Heart right ventricle (tissue), 16 donors: Measurements from ENCODE around the gene TBC1D8. TPM values are rescaled to one million over a fixed set of nuclear protein-coding genes. Genes with fewer than 3 reads are reported as not detected.

Experiments
- ATAC-seq, 8 donors: fragments of 200-7000 bp; cut with Tn5 transposase; one replicate each; pipeline ENCODE4 v1.9.1; 2020; ENCODE audit warnings: mild to moderate bottlenecking in 8 of 8, moderate library complexity in 8 of 8, moderate number of reproducible peaks in 1 of 8
- DNase-seq, 2 donors: peaks; one replicate each; pipeline ENCODE4 v3.0.0-alpha.2; 2020
- H3K27ac ChIP-seq, 10 donors: fragments of 200-600 bp; sonication (generic) in 2 of 10; one replicate each; pipeline versions ENCODE4 v1.5.0 to v1.8.0; 2020 to 2022; ENCODE audit warnings: mild to moderate bottlenecking in 3 of 10
- H3K27me3 ChIP-seq, 7 donors: fragments of 200-600 bp; one replicate each; pipeline ENCODE4 v1.8.0; 2021 to 2022; ENCODE audit warnings: mild to moderate bottlenecking in 2 of 7
- H3K36me3 ChIP-seq, 9 donors: fragments of 200-600 bp; sonication (generic) in 1 of 9; one replicate each; pipeline versions ENCODE4 v1.5.0 to v1.8.0; 2020 to 2022; ENCODE audit warnings: mild to moderate bottlenecking in 2 of 9
- H3K4me1 ChIP-seq, 9 donors: fragments of 200-600 bp; sonication (generic) in 1 of 9; one replicate each; pipeline versions ENCODE4 v1.5.0 to v1.8.0; 2020 to 2022; ENCODE audit warnings: mild to moderate bottlenecking in 4 of 9
- H3K4me3 ChIP-seq, 10 donors: fragments of 200-600 bp; sonication (generic) in 2 of 10; one replicate each; pipeline versions ENCODE4 v1.5.0 to v1.8.0; 2020 to 2022; ENCODE audit warnings: mild to moderate bottlenecking in 7 of 10, moderate library complexity in 2 of 10
- H3K9me3 ChIP-seq, 11 donors: fragments of 200-600 bp in 10 of 11; sonication (generic) in 2 of 11; one replicate each; pipeline versions ENCODE4 v1.5.0 to v1.8.0; 2013 to 2022; ENCODE audit warnings: mild to moderate bottlenecking in 2 of 11, control low read depth in 1 of 11, moderate library complexity in 1 of 11
- WGBS, 2 donors: extraction: QIAGEN DNeasy Blood & Tissue Kit; methylation state at CpG; one replicate each; pipeline ENCODE4 v1.1.7; 2013; ENCODE audit warnings: inconsistent platforms in 1 of 2; 5-methylcytosine and 5-hydroxymethylcytosine counted together
- intact Hi-C, 10 donors: fragments of 100-400 bp; cut with DNase I; formaldehyde crosslinking; loops; one replicate each; pipeline versions ENCODE4 v1.11.1 to v1.14.2; 2022
- polyA plus RNA-seq, 2 donors: library from polyadenylated mRNA; stranded (reverse); fragments of 200-250 nt; gene quantifications; one replicate each; pipeline ENCODE4 v1.2.3, GENCODE V29; 2013
- total RNA-seq, 10 donors: library from RNA; stranded (reverse); fragmentation: NEBNext Ultra II Directional in 3 of 10; extraction: Animal tissue kit (Norgen Biotek cat#: 25700) in 3 of 10; gene quantifications; one replicate each; pipeline versions ENCODE4 v1.2.1 to v1.2.4, GENCODE V29; 2021 to 2023
- TF ChIP-seq, protein P1 (sequence below), 9 donors: fragments of 200-600 bp; sonication (generic) in 2 of 9; IDR thresholded peaks; one replicate each; pipeline versions ENCODE4 v1.5.0 to v1.8.0; 2021 to 2022; ENCODE audit warnings: antibody characterized with exemption in 9 of 9, mild to moderate bottlenecking in 5 of 9, moderate library complexity in 1 of 9
- donor health status: Arrhythmogenic right ventricular cardiomyopathy.
- donor health status: ischemic (EF 13 %, LVEDD 7.1; RV severe dilation, severe dysfunction).
- donor health status: healthy with polysubstance abuse.
- donor health status: DM: no; HTN: yes; CAD: no.
- donor health status: DM: no; HTN: no; CAD: no.
- donor health status: ischemic (EF 25% LVEDD 6.9; RV normal size, moderate dysfunction).
- donor health status: ischemic (EF 25% LVEDD 5.7; RV mildly dilated, moderate dysfunction).
- donor health status: healthy.
- donor health status: DM: yes; HTN: yes; CAD: no.
- donor health status: Ischemic cardiomyopathy.
- donor health status: ischemic (EF 35%, LVEDD 5.7; RV mildly dilated, moderate dysfunction).
- donor health status: nonischemic (EF 11% LVEDD 7.7; RV severe dilation, severe dysfunction).
- donor health status: DM: yes; HTN: yes; CAD: no.
- donor health status: PGD.
- donor health status: ischemic (EF 29% LVEDD 5.4; RV normal size, mild dysfunction).
- donor health status: nonischemic (EF 23%, LVEDD 6.1; RV moderate dilation, normal function).

TBC1D8 gene
- total and polyA plus RNA-seq, 12 donors: 24.0 to 69.5 (median 55.5) TPM

DNA sequence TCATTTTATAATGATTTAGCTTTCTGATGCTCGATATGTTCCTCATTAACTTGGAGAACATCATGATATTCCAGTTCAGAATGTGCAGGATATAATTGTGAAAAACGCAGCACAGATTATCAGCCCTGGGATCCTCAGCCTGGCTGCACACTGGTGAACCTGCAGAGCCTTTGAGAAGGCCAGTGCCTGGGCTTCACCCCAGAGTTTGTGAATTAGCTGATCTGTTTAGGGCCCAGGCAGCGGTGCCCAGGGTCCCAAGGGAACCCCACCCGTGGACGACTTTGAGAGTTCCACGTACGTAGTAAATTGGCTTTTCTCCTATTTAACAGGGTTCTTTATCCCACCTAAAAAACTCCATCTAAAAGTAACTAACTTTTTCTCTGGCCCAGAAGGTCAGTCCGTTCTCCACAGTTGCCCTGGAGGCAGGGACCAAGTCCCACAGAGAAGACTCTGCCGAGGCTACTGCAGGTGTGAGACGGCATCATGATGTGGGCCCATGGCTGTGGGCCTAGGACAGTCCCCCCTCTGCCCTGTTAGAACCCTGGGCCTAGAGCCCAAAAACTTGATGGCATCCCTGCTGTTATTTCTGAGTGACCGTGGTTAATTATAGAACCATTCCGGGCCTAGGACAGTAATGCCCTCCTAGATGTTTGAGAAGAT lies 188.7 kb downstream of the TBC1D8 start:
- DNase-seq: no peak
- Histone ChIP-seq H3K27me3 (no peaks in the 10 kb centered on the region), H3K4me1 (peaks cover 4 to 36% (median 28%) of the 10 kb centered on the region in 9 donors), H3K9me3 (no peaks in the 10 kb centered on the region), H3K4me3 (no peak overlapping the region), H3K27ac (peak overlapping the region in 2 of 10 donors; percentile 6 to 7), H3K36me3 (peaks cover 0 to 27% (median 0%) of the 10 kb centered on the region in 9 donors)
- 71 to 76% methylated on average over 12 of the region's 12 CpGs for WGBS, 2 donors
- intact Hi-C loops: no loop called here
- TF ChIP-seq, protein P1, sequence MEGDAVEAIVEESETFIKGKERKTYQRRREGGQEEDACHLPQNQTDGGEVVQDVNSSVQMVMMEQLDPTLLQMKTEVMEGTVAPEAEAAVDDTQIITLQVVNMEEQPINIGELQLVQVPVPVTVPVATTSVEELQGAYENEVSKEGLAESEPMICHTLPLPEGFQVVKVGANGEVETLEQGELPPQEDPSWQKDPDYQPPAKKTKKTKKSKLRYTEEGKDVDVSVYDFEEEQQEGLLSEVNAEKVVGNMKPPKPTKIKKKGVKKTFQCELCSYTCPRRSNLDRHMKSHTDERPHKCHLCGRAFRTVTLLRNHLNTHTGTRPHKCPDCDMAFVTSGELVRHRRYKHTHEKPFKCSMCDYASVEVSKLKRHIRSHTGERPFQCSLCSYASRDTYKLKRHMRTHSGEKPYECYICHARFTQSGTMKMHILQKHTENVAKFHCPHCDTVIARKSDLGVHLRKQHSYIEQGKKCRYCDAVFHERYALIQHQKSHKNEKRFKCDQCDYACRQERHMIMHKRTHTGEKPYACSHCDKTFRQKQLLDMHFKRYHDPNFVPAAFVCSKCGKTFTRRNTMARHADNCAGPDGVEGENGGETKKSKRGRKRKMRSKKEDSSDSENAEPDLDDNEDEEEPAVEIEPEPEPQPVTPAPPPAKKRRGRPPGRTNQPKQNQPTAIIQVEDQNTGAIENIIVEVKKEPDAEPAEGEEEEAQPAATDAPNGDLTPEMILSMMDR (IDR thresholded peaks at IDR 0.05): no peak
- ATAC-seq: peak in 4 of 8 donors; percentile 24 to 51 (median 44)

GRCh38 chr2:100960688-100961087 lies 190.5 kb downstream of the TBC1D8 start:
- Histone ChIP-seq H3K4me1 (peaks cover 4 to 41% (median 29%) of the 10 kb centered on the region in 9 donors), H3K4me3 (no peak overlapping the region), H3K9me3 (no peaks in the 10 kb centered on the region), H3K27ac (no peak overlapping the region), H3K36me3 (peaks cover 0 to 15% (median 0%) of the 10 kb centered on the region in 9 donors), H3K27me3 (no peaks in the 10 kb centered on the region)
- TF ChIP-seq, protein P1 (IDR thresholded peaks at IDR 0.05): no peak
- ATAC-seq: no peak
- WGBS, 2 donors: 87 to 93% methylated on average over 4 of the region's 4 CpGs
- intact Hi-C loops: no loop called here
- DNase-seq: no peak

DNA sequence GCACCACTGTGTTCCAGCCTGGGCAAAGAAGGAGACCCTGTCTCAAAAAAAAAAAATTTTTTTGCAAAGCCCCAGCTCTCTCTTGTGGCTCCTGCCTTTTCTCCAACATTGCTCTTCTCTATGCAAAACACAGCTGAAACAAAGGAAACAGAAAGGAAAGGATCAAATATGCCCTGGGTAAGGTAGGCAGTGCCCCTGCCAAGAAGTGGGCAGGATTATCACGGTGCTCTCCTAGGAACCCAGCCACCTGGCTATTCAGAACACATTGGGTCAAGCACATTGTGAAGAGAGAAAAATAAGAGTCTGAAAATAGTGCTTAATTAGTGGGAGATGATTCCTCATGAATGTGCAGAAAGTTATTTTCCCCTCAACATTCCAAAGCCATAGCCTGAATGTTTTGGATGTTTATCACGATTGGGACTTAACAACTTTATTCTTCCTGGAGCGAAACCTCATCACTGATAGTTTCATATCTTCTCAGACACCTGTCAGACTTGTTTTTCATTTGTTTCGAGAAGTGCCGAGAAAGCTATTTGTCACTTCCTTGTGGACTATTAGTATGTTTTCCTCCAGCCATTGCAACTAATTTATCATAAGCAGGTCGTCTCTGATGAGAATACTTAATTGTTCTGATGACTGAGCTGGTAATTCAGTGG lies 191.8 kb downstream of the TBC1D8 start:
- peaks cover 4 to 46% (median 33%) of the 10 kb centered on the region in 9 donors for H3K4me1 ChIP-seq
- no peaks in the 10 kb centered on the region for H3K9me3 ChIP-seq
- H3K4me3 ChIP-seq: no peak overlapping the region
- intact Hi-C loops: no loop called here
- peaks cover 0 to 5% (median 0%) of the 10 kb centered on the region in 9 donors for H3K36me3 ChIP-seq
- no peak overlapping the region for H3K27ac ChIP-seq
- ATAC-seq (no peak), DNase-seq (no peak)
- 37 to 42% methylated on average over 6 of the region's 6 CpGs for WGBS, 2 donors
- H3K27me3 ChIP-seq: no peaks in the 10 kb centered on the region
- TF ChIP-seq, protein P1 (IDR thresholded peaks at IDR 0.05): no peak

- Histone ChIP-seq H3K36me3 (peaks cover 0 to 6% (median 0%) of the 10 kb centered on the region in 9 donors), H3K4me3 (no peak overlapping the region), H3K27me3 (no peaks in the 10 kb centered on the region), H3K9me3 (no peaks in the 10 kb centered on the region), H3K4me1 (peaks cover 4 to 46% (median 33%) of the 10 kb centered on the region in 9 donors), H3K27ac (peak overlapping the region in 1 of 10 donors; percentile 52)
- TF ChIP-seq, protein P1 (IDR thresholded peaks at IDR 0.05): no peak
- DNase-seq (peak in 1 of 2 donors; percentile 42), ATAC-seq (peak; percentile 43 to 84 (median 66))
- intact Hi-C loops: no loop called here
- 67 to 69% methylated on average over 16 of the region's 16 CpGs for WGBS, 2 donors
Measured at GRCh38 chr2:100957996-100958653, 193.1 kb downstream of the TBC1D8 start.
